Subcutaneous adipose tissue (tissue), 4 donors: ENCODE results near the gene PCSK5. TPM values are rescaled to one million over a fixed set of nuclear protein-coding genes. Genes with fewer than 3 reads are reported as not detected.

ENCODE experiments used
- total RNA-seq, 4 donors: library from RNA; depleted of rRNA; stranded (reverse); fragments of >200 nt; gene quantifications; one replicate each; pipeline ENCODE4 v1.1.0, GENCODE V29; 2016
- TF ChIP-seq, protein P1 (sequence below): fragments of 450-650 bp; IDR thresholded peaks from one replicate; pipeline ENCODE4 v1.5.1; 2016; ENCODE audit warnings: low read depth, mild to moderate bottlenecking, control low read depth, antibody characterized with exemption, moderate library complexity

Gene PCSK5
- total RNA-seq, 4 donors from 2014 or later = 18.4 to 36.4 (median 20.1) TPM

DNA sequence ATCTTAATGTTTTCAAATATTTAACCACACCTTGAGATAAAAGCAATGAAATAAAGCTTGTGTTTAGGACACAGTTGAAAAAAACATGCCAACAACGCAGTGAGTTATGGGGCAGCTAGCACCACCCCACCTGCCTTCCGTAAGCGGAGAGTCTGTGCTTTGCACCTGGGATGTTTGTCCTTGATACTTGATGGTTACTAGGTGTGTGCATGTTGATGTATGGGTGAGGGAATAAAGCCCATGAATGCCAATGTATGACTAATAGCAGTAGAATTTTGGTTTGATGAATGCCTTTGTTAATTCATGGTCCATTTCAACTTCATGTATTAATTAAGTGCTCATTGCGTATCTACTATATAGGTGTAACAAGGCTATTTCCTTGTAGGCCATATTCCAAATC is 74.0 kb downstream of the PCSK5 start:
- TF ChIP-seq, protein P1, sequence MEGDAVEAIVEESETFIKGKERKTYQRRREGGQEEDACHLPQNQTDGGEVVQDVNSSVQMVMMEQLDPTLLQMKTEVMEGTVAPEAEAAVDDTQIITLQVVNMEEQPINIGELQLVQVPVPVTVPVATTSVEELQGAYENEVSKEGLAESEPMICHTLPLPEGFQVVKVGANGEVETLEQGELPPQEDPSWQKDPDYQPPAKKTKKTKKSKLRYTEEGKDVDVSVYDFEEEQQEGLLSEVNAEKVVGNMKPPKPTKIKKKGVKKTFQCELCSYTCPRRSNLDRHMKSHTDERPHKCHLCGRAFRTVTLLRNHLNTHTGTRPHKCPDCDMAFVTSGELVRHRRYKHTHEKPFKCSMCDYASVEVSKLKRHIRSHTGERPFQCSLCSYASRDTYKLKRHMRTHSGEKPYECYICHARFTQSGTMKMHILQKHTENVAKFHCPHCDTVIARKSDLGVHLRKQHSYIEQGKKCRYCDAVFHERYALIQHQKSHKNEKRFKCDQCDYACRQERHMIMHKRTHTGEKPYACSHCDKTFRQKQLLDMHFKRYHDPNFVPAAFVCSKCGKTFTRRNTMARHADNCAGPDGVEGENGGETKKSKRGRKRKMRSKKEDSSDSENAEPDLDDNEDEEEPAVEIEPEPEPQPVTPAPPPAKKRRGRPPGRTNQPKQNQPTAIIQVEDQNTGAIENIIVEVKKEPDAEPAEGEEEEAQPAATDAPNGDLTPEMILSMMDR = no peak

DNA sequence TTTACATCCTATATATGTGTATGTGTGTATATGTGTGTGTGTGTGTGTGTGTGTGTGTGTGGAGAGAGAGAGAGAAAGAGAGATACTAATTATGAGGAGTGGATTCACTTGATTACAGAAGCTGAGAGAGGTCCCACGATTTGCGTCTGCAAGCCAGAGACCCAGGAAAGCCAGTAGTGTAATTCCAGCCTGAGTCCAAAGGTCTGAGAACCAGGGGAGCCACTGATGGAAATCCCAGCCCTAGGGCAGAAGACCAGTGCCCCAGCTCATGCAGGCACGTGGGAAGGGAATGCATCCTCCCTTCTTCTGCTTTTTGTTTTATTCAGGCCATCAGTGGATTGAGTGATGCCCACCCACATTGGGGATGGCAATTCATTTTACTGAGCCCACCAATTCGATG is 74.8 kb downstream of the PCSK5 start:
- TF ChIP-seq, protein P1 = no peak

DNA sequence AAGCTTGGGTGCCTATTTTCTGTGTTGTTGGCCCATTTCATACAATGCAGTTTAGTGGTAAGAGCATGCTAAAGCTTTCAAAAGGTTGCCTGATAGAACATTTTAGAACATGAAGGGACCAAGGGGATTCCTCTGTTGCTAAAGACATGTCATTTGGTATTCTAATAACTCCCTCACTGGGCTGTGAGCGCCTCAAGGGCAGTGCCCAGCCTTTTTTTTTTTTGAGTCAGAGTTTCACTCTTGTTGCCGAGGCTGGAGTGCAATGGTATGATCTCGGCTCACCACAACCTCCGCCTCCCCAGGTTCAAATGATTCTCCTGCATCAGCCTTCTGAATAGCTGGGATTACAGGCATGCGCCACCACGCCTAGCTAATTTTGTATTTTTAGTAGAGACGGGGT is 77.1 kb downstream of the PCSK5 start:
- TF ChIP-seq, protein P1 = no peak

DNA sequence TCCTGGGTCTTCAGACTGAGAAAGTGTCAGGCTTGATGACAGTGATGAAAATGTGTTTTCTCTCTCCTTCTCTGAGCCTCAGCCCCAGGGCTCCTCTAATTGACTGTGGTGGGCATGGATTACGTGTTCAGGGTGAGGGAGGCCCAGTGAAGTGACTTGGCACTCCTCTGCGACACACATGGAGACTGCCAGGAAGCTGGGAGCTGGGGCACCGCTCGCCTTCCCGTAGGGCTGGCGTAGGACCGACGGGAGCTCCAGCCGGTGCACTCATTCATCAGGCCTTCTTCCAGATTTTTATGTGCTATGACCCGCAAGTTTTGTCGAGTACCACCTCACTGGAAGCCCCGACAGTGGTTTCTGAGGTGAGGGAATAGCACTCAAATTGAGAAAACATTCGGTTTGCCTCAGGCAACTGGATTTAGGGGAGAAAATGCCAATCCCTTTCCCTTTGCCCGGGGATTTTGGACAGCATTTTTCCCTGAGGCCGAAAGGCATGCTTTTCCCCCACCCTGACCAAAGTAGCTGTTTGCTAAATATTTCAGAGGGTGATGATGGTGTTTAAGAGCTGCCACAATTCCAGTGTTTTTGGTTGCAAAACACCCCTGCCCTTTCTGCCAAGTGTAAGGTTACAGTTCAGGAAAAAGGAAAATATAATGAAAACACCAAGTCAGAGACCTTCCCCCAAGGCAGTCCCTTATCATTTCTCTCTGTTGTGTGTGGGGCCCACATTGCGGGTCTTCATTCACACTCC is 83.7 kb downstream of the PCSK5 start:
- TF ChIP-seq, protein P1 = no peak

DNA sequence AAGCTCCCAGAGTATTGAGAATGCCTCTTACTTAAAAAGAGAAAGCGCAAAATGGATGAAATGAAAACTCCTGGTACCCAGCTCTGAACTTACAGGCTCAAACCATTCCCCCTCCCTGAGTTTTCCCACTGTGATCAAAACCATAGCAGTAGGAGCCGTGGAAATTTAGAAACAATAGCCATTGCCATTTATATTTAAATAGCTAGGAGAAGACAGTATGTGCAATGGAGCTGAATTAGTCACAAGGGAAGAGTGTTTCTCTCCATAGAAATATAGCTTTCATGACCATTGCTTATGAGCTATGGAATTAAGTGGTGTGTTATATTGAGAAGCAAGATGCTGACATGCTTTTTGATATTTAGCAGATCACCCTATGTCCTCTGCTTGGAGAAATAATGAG is 84.6 kb downstream of the PCSK5 start:
- TF ChIP-seq, protein P1 = no peak

DNA sequence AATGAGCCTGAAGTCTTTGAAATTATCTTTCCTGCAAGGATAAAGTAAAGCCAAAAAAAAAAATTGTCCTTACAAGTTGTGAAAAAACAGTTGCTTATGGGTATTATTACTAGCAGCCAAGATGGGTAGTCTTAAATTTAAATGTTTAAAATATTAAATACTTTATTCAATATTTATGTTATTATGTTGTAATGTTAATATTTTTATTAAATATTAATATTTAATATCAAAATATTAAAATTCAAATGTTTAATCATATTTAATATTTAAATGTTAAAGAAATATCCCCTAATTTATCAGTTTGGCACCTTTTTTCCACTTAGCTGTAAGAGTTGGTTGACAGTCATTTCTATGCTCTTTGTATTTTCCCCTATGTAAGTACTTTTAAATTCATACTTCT is 86.1 kb downstream of the PCSK5 start:
- TF ChIP-seq, protein P1 = no peak

DNA sequence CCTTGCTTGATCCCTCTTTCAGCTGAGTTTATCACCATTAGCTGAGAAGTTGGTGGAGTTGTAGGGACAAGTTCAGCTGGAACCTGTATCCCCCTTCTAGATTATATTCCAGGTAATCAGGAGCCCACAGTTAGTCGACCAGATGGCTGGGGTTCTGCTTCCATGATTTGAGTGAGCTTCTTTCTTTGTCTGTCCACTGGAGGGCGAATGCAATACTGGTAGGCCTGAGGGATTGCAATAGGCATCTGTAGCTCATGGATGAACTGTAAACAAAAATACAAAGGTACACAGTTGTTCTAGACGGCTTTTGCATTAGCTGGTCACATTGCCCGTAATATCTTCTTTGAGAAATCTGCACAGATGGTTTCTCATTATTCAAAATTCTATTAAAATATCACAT is 88.9 kb downstream of the PCSK5 start:
- TF ChIP-seq, protein P1 = no peak
